Sigmoid colon (tissue), 7 donors: ENCODE data around the gene RPL19. TPM values are rescaled to one million over a fixed set of nuclear protein-coding genes. Genes with fewer than 3 reads are reported as not detected.
A peak's percentile ranks its signal among the peaks of the same experiment; 100 is the strongest.

Source experiments
- DNase-seq: peaks from one replicate; pipeline ENCODE4 v3.0.0-alpha.2; 2019
- H3K27ac ChIP-seq, 4 donors: fragments of 200-600 bp; sonication (generic); one replicate each; pipeline ENCODE4 v1.5.1; 2016 to 2019; ENCODE audit warnings: mild to moderate bottlenecking in 1 of 4
- H3K27me3 ChIP-seq, 3 donors: fragments of 200-600 bp; sonication (generic); one replicate each; pipeline ENCODE4 v1.5.1; 2019; ENCODE audit warnings: mild to moderate bottlenecking in 1 of 3
- H3K36me3 ChIP-seq, 4 donors: fragments of 200-600 bp; sonication (generic); one replicate each; pipeline ENCODE4 v1.5.1; 2016 to 2019
- H3K4me1 ChIP-seq, 4 donors: fragments of 200-600 bp; sonication (generic); one replicate each; pipeline ENCODE4 v1.5.1; 2017 to 2019
- H3K4me3 ChIP-seq, 4 donors: fragments of 200-600 bp; sonication (generic); one replicate each; pipeline ENCODE4 v1.5.1; 2017 to 2019; ENCODE audit warnings: mild to moderate bottlenecking in 2 of 4, moderate library complexity in 1 of 4
- H3K9me3 ChIP-seq, 4 donors: fragments of 200-600 bp in 3 of 4; sonication (generic) in 3 of 4; one replicate each; pipeline versions ENCODE4 v1.5.1 to v1.6.1; 2013 to 2019
- EP300 ChIP-seq, 4 donors: sonication (generic); formaldehyde crosslinking; IDR thresholded peaks; one replicate each; pipeline ENCODE4 v1.6.1; 2017; ENCODE audit warnings: antibody characterized with exemption in 4 of 4
- POLR2A ChIP-seq, 2 donors: fragments of 450-650 bp; IDR thresholded peaks; one replicate each; pipeline ENCODE4 v1.6.1; 2016; ENCODE audit warnings: antibody characterized with exemption in 2 of 2, mild to moderate bottlenecking in 2 of 2, moderate library complexity in 2 of 2
- POLR2AphosphoS5 ChIP-seq, 4 donors: sonication (generic); formaldehyde crosslinking; IDR thresholded peaks; one replicate each; pipeline ENCODE4 v1.6.1; 2017; ENCODE audit warnings: antibody characterized with exemption in 4 of 4
- WGBS, 2 donors: extraction: QIAGEN DNeasy Blood & Tissue Kit; methylation state at CpG; one replicate each; pipeline ENCODE4 v1.1.7; 2013; 5-methylcytosine and 5-hydroxymethylcytosine counted together
- intact Hi-C: fragments of 100-400 bp; cut with DNase I; formaldehyde crosslinking; loops from one replicate; pipeline ENCODE4 v1.15.1; 2023
- polyA plus RNA-seq, 3 donors: library from polyadenylated mRNA; stranded (reverse); fragments of 200-250 nt; gene quantifications; one replicate each; pipeline ENCODE4 v1.2.3, GENCODE V29; 2013
- total RNA-seq, 4 donors: library from RNA; depleted of rRNA; stranded (reverse); fragments of >200 nt; gene quantifications; one replicate each; pipeline ENCODE4 v1.1.0, GENCODE V29; 2016
- TF ChIP-seq, protein P1 (sequence below), 4 experiments: fragments of 450-650 bp in 3 of 4; fragments of 200-600 bp in 1 of 4; IDR thresholded peaks; one replicate each; pipeline ENCODE4 v1.5.1; 2016 to 2019; ENCODE audit warnings: antibody characterized with exemption in 4 of 4, mild to moderate bottlenecking in 3 of 4, moderate library complexity in 2 of 4
- donor health status: healthy with polysubstance abuse.
- donor health status: Bipolar disorder and iron deficiency.
- donor health status: healthy.

Gene RPL19
- total and polyA plus RNA-seq, 7 donors, result 2,689 to 4,685 (median 3,919) TPM

DNA sequence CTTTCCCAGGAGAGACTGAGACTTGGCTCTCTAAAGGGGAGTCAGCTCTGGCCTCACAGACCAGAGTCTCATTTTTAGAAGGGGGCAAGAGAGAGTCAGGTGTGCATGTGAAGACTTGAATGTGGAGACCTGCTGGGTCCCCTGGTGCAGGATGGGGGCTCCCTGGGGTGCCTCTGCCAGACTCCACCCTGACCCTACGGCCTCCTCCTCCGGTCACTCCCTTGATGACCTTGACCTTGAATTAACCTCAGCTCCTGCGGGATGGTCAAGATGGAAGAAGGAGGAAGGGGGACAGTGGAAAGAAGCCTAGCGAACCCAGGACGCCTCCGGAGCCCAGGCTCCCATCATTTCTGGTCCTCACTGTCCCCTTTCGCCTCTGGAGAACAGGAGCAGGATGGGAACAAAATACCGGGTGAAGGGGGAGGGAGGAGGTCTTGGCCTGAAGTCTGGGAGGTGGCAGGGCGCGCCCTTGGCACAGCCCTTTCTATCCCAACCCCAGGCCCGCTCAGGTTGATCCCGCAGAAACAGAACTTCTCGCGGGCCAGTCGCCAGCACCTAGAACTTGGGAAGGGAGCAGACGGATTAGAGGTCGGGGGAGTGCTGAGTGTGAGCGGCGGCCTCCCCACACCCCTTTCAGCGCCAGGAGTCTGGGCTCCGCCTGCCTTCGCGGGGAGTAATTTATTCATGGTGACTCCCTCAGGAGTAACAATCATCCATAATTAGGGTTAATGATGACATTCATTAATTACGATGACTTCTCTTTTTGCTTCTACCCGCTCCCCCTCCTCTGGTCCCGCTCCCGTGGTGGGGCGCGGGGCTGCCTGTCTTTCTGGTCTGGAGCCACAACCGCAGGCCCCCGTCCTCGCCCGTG, 24.1 kb downstream of the RPL19 start:
- DNase-seq, result no peak
- H3K36me3 ChIP-seq, result no peaks in the 10 kb centered on the region
- H3K4me3 ChIP-seq, result peak overlapping the region in 2 of 4 donors; percentile 39 to 52
- intact Hi-C loops, result no loop called here
- H3K9me3 ChIP-seq, result no peaks in the 10 kb centered on the region
- H3K4me1 ChIP-seq, result peaks cover 0 to 22% (median 20%) of the 10 kb centered on the region in 4 donors
- no peak overlapping the region for H3K27ac ChIP-seq
- TF ChIP-seq, protein P1, sequence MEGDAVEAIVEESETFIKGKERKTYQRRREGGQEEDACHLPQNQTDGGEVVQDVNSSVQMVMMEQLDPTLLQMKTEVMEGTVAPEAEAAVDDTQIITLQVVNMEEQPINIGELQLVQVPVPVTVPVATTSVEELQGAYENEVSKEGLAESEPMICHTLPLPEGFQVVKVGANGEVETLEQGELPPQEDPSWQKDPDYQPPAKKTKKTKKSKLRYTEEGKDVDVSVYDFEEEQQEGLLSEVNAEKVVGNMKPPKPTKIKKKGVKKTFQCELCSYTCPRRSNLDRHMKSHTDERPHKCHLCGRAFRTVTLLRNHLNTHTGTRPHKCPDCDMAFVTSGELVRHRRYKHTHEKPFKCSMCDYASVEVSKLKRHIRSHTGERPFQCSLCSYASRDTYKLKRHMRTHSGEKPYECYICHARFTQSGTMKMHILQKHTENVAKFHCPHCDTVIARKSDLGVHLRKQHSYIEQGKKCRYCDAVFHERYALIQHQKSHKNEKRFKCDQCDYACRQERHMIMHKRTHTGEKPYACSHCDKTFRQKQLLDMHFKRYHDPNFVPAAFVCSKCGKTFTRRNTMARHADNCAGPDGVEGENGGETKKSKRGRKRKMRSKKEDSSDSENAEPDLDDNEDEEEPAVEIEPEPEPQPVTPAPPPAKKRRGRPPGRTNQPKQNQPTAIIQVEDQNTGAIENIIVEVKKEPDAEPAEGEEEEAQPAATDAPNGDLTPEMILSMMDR (IDR thresholded peaks at IDR 0.05), result no peak
- TF ChIP-seq POLR2A (IDR thresholded peaks at IDR 0.05) (no peak), EP300 (IDR thresholded peaks at IDR 0.05) (no peak), POLR2AphosphoS5 (IDR thresholded peaks at IDR 0.05) (no peak)
- peaks cover 22 to 53% (median 38%) of the 10 kb centered on the region in 3 donors for H3K27me3 ChIP-seq
- 23 to 39% methylated on average over 33 of the region's 33 CpGs for WGBS, 2 donors

DNA sequence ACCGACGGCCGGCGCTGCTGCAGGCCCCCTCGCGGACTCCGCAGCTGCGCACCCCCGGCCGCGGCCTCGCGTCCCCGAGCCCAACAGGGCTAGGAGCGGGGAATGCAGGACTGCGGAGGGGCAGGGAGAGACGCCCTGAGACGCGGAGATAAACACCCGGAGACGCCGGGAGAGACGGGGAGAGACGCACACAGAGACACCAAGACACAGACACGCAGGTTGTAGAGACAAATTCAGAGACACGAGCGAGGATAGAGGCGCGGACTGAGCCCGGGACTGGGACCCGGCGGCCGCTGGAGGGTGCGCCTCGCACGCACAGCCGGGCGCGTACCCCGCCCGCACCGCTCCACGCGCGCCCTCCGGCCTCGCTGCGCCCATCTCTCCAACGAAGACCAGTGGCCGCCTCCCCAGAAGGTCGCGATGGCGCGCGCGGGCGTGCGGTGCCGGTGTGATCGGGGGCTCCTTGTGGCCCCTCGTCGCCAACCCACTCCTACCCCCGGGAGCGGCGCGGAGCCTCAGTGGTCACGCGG, 24.8 kb downstream of the RPL19 start:
- 2 to 4% methylated on average over 68 of the region's 68 CpGs for WGBS, 2 donors
- TF ChIP-seq EP300 (IDR thresholded peaks at IDR 0.05) (no peak), POLR2AphosphoS5 (IDR thresholded peaks at IDR 0.05) (no peak), POLR2A (IDR thresholded peaks at IDR 0.05) (no peak)
- TF ChIP-seq, protein P1 (IDR thresholded peaks at IDR 0.05), result no peak
- Histone ChIP-seq H3K9me3 (no peaks in the 10 kb centered on the region), H3K27me3 (peaks cover 22 to 59% (median 38%) of the 10 kb centered on the region in 3 donors), H3K4me3 (peak overlapping the region in 3 of 4 donors; percentile 39 to 52 (median 51)), H3K36me3 (no peaks in the 10 kb centered on the region), H3K27ac (no peak overlapping the region), H3K4me1 (peaks cover 0 to 22% (median 20%) of the 10 kb centered on the region in 4 donors)
- intact Hi-C loops, result no loop called here
- no peak for DNase-seq

DNA sequence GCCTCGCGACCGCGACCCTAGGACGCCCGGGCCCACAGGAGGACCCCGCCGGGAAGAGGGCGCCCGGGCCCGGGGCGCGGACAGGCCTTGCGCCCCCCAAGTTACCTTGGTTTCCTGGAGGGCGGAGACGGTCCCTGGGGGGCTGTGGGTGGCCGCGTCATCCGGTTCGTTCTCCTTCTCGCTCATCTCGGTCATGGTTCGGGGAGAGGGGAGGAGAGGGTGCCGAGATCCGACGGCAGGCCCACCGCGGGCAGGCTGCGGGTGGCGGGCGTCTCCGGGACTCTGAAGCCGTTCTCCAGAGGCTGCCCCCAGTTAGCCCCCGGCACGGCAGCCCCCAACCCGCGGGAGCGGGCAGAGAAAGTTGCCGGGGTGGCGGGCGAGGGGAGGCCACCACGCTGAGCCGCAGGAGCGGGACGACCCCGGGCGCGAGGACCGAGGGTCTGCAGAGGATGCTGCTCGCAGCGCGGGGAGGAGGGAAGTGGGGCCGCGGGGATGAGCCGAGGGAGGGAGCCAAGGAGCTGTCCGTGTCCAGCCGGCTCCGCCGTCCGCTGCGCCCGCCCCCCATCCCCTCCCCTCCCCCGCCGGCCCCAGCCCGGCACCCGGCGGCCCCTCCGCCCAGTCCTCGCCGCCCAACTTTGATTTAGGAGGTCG, 25.4 kb downstream of the RPL19 start, which contains the start of gene STAC2:
Gene STAC2, minus strand, starts transcription at position 638 of the 651 bp plus-strand sequence. Its CDS starts 443 bp downstream, at position 195.
- H3K4me1 ChIP-seq, result peaks cover 0 to 22% (median 20%) of the 10 kb centered on the region in 4 donors
- H3K9me3 ChIP-seq, result no peaks in the 10 kb centered on the region
- H3K4me3 ChIP-seq, result peak within 1 kb of the TSS; percentile 19 to 52 (median 45)
- TF ChIP-seq, protein P1 (IDR thresholded peaks at IDR 0.05), result no peak
- TF ChIP-seq POLR2A (IDR thresholded peaks at IDR 0.05), result no peak
- TF ChIP-seq EP300 (IDR thresholded peaks at IDR 0.05), result no peak
- no peak for TF ChIP-seq POLR2AphosphoS5 (IDR thresholded peaks at IDR 0.05)
- DNase-seq, result no peak
- intact Hi-C loops, result no loop called here
- H3K27me3 ChIP-seq, result peaks cover 22 to 65% (median 38%) of the 10 kb centered on the region in 3 donors
- no peaks in the 10 kb centered on the region for H3K36me3 ChIP-seq
- no peak within 1 kb of the TSS for H3K27ac ChIP-seq
- WGBS, 2 donors, result 2 to 7% methylated on average over 67 to 70 of the region's 71 CpGs

DNA sequence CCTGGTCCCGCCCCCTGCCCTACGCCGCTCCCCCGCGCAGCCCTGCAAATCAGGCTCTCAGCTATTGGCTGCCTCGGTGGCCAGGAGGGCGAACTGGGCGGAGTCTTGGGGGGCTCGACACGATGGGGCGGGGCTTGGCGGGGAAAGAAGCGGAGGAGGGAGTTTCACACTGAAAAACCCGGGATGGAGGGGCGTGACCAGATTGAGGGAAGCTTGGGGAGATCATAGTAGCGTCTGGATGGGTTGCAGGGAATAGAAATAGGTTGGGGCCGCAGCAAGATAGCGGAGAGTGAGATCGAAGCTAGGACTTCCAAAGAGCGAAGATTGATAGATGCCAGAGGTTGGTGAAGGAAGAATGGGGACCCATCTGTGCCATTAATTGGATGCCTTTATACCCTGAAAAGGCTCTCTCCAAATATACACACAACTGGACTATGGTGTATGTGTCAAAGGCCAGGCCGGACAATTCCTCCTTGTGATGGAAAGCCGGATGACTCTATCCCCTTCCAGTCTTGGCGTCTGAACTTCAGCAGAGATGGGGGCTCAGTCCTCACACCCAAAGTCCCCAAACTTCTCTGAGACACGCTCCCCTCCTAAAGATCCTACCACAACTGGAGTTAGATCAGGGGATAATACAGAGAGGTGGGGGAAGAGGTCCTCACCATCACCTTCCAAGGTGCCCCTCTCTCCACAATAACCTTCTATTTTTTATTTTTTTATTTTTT, 26.0 kb downstream of the RPL19 start:
- Histone ChIP-seq H3K36me3 (no peaks in the 10 kb centered on the region), H3K4me1 (peaks cover 0 to 22% (median 20%) of the 10 kb centered on the region in 4 donors), H3K27ac (no peak overlapping the region), H3K9me3 (no peaks in the 10 kb centered on the region), H3K4me3 (peak overlapping the region; percentile 19 to 52 (median 45)), H3K27me3 (peaks cover 25 to 72% (median 38%) of the 10 kb centered on the region in 3 donors)
- WGBS, 2 donors, result 15% methylated on average over 24 of the region's 24 CpGs
- TF ChIP-seq, protein P1 (IDR thresholded peaks at IDR 0.05), result no peak
- TF ChIP-seq POLR2A (IDR thresholded peaks at IDR 0.05) (no peak), EP300 (IDR thresholded peaks at IDR 0.05) (no peak), POLR2AphosphoS5 (IDR thresholded peaks at IDR 0.05) (no peak)
- peak; percentile 87 for DNase-seq
- intact Hi-C loops, result no loop called here
